CD8-positive, alpha-beta memory T cell (primary cell): ENCODE results near the gene C12orf75. TPM values are rescaled to one million over a fixed set of nuclear protein-coding genes. Genes with fewer than 3 reads are reported as not detected.

Source experiments
- CTCF ChIA-PET: fragments of 350-600 bp; sonication (Branson Sonifier 250); formaldehyde crosslinking; loops from one replicate; lab custom pipeline; 2021; ENCODE audit warnings: antibody characterized with exemption; lab: Charles Lee
- POLR2A ChIA-PET: fragments of 350-600 bp; sonication (Branson Sonifier 250); formaldehyde crosslinking; loops from one replicate; lab custom pipeline; 2021; ENCODE audit warnings: antibody characterized with exemption; lab: Charles Lee
- DNase-seq, 5 donors: peaks; one replicate each; pipeline versions ENCODE4 v3.0.0 to v3.0.0-alpha.2; 2020 to 2022; ENCODE audit warnings: mixed read lengths in 1 of 5
- H3K27ac ChIP-seq: one replicate; pipeline ENCODE4 v1.7.0; 2013; ENCODE audit warnings: low read depth, mild to moderate bottlenecking, low read length, moderate library complexity
- H3K27me3 ChIP-seq: 2 replicates; pipeline ENCODE4 v1.7.0; 2013; ENCODE audit warnings: low read length, mild to moderate bottlenecking; ENCODE audit not compliant: insufficient read depth, poor library complexity, severe bottlenecking
- H3K36me3 ChIP-seq: 2 replicates; pipeline ENCODE4 v1.7.0; 2013; ENCODE audit warnings: mild to moderate bottlenecking, low read length, moderate library complexity; ENCODE audit not compliant: insufficient read depth
- H3K4me1 ChIP-seq: 2 replicates; pipeline ENCODE4 v1.7.0; 2013; ENCODE audit warnings: mild to moderate bottlenecking, low read length, moderate library complexity; ENCODE audit not compliant: insufficient read depth
- H3K4me3 ChIP-seq: 2 replicates; pipeline ENCODE4 v1.7.0; 2013; ENCODE audit warnings: mild to moderate bottlenecking, low read length
- H3K9me3 ChIP-seq: 2 replicates; pipeline ENCODE4 v1.7.0; 2013; ENCODE audit warnings: mild to moderate bottlenecking, low read length
- H3K27ac Mint-ChIP-seq, 8 donors: one replicate each; pipeline ENCODE4 v1.8.0; 2020 to 2021; ENCODE audit warnings: mixed read lengths in 8 of 8, mild to moderate bottlenecking in 6 of 8, inconsistent platforms in 3 of 8, moderate library complexity in 3 of 8
- H3K27me3 Mint-ChIP-seq, 2 donors: one replicate each; pipeline ENCODE4 v1.8.0; 2020 to 2021; ENCODE audit warnings: mixed read lengths in 2 of 2, mild to moderate bottlenecking in 1 of 2, moderate library complexity in 1 of 2
- H3K36me3 Mint-ChIP-seq, 3 donors: one replicate each; pipeline ENCODE4 v1.8.0; 2020 to 2021; ENCODE audit warnings: mixed read lengths in 3 of 3, inconsistent platforms in 1 of 3, mild to moderate bottlenecking in 1 of 3
- H3K4me1 Mint-ChIP-seq, 3 donors: one replicate each; pipeline ENCODE4 v1.8.0; 2020 to 2021; ENCODE audit warnings: mixed read lengths in 3 of 3, inconsistent platforms in 1 of 3, mild to moderate bottlenecking in 1 of 3
- H3K4me3 Mint-ChIP-seq, 7 donors: one replicate each; pipeline ENCODE4 v1.8.0; 2020 to 2021; ENCODE audit warnings: mixed read lengths in 7 of 7, mild to moderate bottlenecking in 6 of 7, moderate library complexity in 4 of 7, inconsistent platforms in 2 of 7
- H3K9me3 Mint-ChIP-seq, 5 donors: one replicate each; pipeline ENCODE4 v1.8.0; 2020 to 2022; ENCODE audit warnings: mixed read lengths in 5 of 5, mild to moderate bottlenecking in 3 of 5, moderate library complexity in 2 of 5, inconsistent platforms in 1 of 5
- polyA plus RNA-seq: library from polyadenylated mRNA; unstranded; fragments of 300-500 nt; fragmentation: Illumina TruSeq; gene quantifications from one replicate; pipeline ENCODE4 v1.2.3, GENCODE V29; 2021
- total RNA-seq, 2 experiments: library from RNA; stranded (reverse); gene quantifications; one replicate each; pipeline ENCODE4 v1.2.3, GENCODE V29; 2021

C12orf75 gene
- total and polyA plus RNA-seq, 3 experiments from 2014 or later = 52.9 to 181 (median 62.8) TPM

GRCh38 chr12:105351523-105351922 lies 21.0 kb downstream of the C12orf75 start:
- no peak overlapping the region for H3K4me3 Mint-ChIP-seq
- no peak for DNase-seq
- peaks cover 52 to 73% (median 73%) of the 10 kb centered on the region in 3 donors for H3K4me1 Mint-ChIP-seq
- H3K9me3 Mint-ChIP-seq = no peaks in the 10 kb centered on the region
- POLR2A ChIA-PET = no interaction called here
- H3K4me3 ChIP-seq = no peak overlapping the region
- no peaks in the 10 kb centered on the region for H3K27me3 ChIP-seq
- H3K27ac ChIP-seq = no peak overlapping the region
- H3K36me3 ChIP-seq = no peaks in the 10 kb centered on the region
- H3K9me3 ChIP-seq = no peaks in the 10 kb centered on the region
- no peaks in the 10 kb centered on the region for H3K27me3 Mint-ChIP-seq
- no peaks in the 10 kb centered on the region for H3K4me1 ChIP-seq
- H3K27ac Mint-ChIP-seq = peak overlapping the region in 5 of 8 donors; percentile 0 to 73 (median 3)
- peaks cover 10 to 32% (median 13%) of the 10 kb centered on the region in 3 donors for H3K36me3 Mint-ChIP-seq
- CTCF ChIA-PET = no interaction called here

- DNase-seq = no peak
- H3K4me1 ChIP-seq = no peaks in the 10 kb centered on the region
- Mint-ChIP-seq H3K4me1 (peaks cover 55 to 75% (median 74%) of the 10 kb centered on the region in 3 donors), H3K4me3 (peak overlapping the region in 1 of 7 donors; percentile 3), H3K9me3 (no peaks in the 10 kb centered on the region), H3K36me3 (peaks cover 10 to 32% (median 13%) of the 10 kb centered on the region in 3 donors), H3K27me3 (no peaks in the 10 kb centered on the region), H3K27ac (peak overlapping the region in 4 of 8 donors; percentile 7 to 73 (median 42))
- no peaks in the 10 kb centered on the region for H3K9me3 ChIP-seq
- POLR2A ChIA-PET = no interaction called here
- no peak overlapping the region for H3K4me3 ChIP-seq
- CTCF ChIA-PET = no interaction called here
- H3K27ac ChIP-seq = no peak overlapping the region
- no peaks in the 10 kb centered on the region for H3K36me3 ChIP-seq
- H3K27me3 ChIP-seq = no peaks in the 10 kb centered on the region
Observed at GRCh38 chr12:105352052-105352451, 21.6 kb downstream of the C12orf75 start.

- Histone ChIP-seq H3K9me3 (no peaks in the 10 kb centered on the region), H3K4me1 (no peaks in the 10 kb centered on the region), H3K27ac (no peak overlapping the region), H3K36me3 (no peaks in the 10 kb centered on the region), H3K27me3 (no peaks in the 10 kb centered on the region), H3K4me3 (no peak overlapping the region)
- peaks cover 10 to 33% (median 13%) of the 10 kb centered on the region in 3 donors for H3K36me3 Mint-ChIP-seq
- peaks cover 59 to 78% (median 74%) of the 10 kb centered on the region in 3 donors for H3K4me1 Mint-ChIP-seq
- no peaks in the 10 kb centered on the region for H3K9me3 Mint-ChIP-seq
- H3K27ac Mint-ChIP-seq = no peak overlapping the region
- POLR2A ChIA-PET = interaction anchor here (0.5 kb wide), 1 partner anchor 268 kb away, joined by 3 read pairs; no protein-coding TSS in a partner anchor
- DNase-seq = no peak
- CTCF ChIA-PET = interaction anchor here (0.9 to 1.2 kb wide), 2 partner anchors 8 to 21 kb away, joined by 3 to 4 read pairs; no protein-coding TSS in a partner anchor
- H3K4me3 Mint-ChIP-seq = no peak overlapping the region
- H3K27me3 Mint-ChIP-seq = no peaks in the 10 kb centered on the region
Observed at GRCh38 chr12:105352940-105353635, 22.6 kb downstream of the C12orf75 start.

GRCh38 chr12:105355752-105356151 lies 25.3 kb downstream of the C12orf75 start:
- no peaks in the 10 kb centered on the region for H3K36me3 ChIP-seq
- no peaks in the 10 kb centered on the region for H3K9me3 Mint-ChIP-seq
- no peaks in the 10 kb centered on the region for H3K27me3 Mint-ChIP-seq
- CTCF ChIA-PET = no interaction called here
- POLR2A ChIA-PET = no interaction called here
- no peaks in the 10 kb centered on the region for H3K27me3 ChIP-seq
- peak overlapping the region in 1 of 7 donors; percentile 28 for H3K4me3 Mint-ChIP-seq
- peaks cover 3 to 27% (median 18%) of the 10 kb centered on the region in 3 donors for H3K36me3 Mint-ChIP-seq
- no peaks in the 10 kb centered on the region for H3K9me3 ChIP-seq
- no peak overlapping the region for H3K27ac ChIP-seq
- no peak for DNase-seq
- no peaks in the 10 kb centered on the region for H3K4me1 ChIP-seq
- peak overlapping the region in 5 of 8 donors; percentile 2 to 77 (median 28) for H3K27ac Mint-ChIP-seq
- peaks cover 51 to 70% (median 65%) of the 10 kb centered on the region in 3 donors for H3K4me1 Mint-ChIP-seq
- no peak overlapping the region for H3K4me3 ChIP-seq

GRCh38 chr12:105357162-105357691 lies 26.7 kb downstream of the C12orf75 start:
- Histone ChIP-seq H3K4me1 (no peaks in the 10 kb centered on the region), H3K36me3 (no peaks in the 10 kb centered on the region), H3K27me3 (no peaks in the 10 kb centered on the region), H3K9me3 (no peaks in the 10 kb centered on the region), H3K27ac (no peak overlapping the region), H3K4me3 (no peak overlapping the region)
- DNase-seq = no peak
- CTCF ChIA-PET = interaction anchor here (1.5 to 1.8 kb wide), 2 partner anchors 10 to 26 kb away, joined by 3 to 4 read pairs; no protein-coding TSS in a partner anchor
- Mint-ChIP-seq H3K4me1 (peaks cover 45 to 61% (median 55%) of the 10 kb centered on the region in 3 donors), H3K27me3 (no peaks in the 10 kb centered on the region), H3K27ac (peak overlapping the region in 7 of 8 donors; percentile 2 to 80 (median 72)), H3K9me3 (no peaks in the 10 kb centered on the region), H3K4me3 (peak overlapping the region in 5 of 7 donors; percentile 14 to 37 (median 25)), H3K36me3 (peaks cover 3 to 28% (median 12%) of the 10 kb centered on the region in 3 donors)
- POLR2A ChIA-PET = no interaction called here

GRCh38 chr12:105358789-105359188 lies 28.3 kb downstream of the C12orf75 start:
- H3K4me3 Mint-ChIP-seq = no peak overlapping the region
- POLR2A ChIA-PET = no interaction called here

GRCh38 chr12:105359856-105360255 lies 29.4 kb downstream of the C12orf75 start:
- no peaks in the 10 kb centered on the region for H3K9me3 ChIP-seq
- POLR2A ChIA-PET = no interaction called here
- CTCF ChIA-PET = no interaction called here
- DNase-seq = no peak
- Mint-ChIP-seq H3K36me3 (peaks cover 0 to 24% (median 11%) of the 10 kb centered on the region in 3 donors), H3K4me1 (peaks cover 43 to 59% (median 55%) of the 10 kb centered on the region in 3 donors), H3K27me3 (no peaks in the 10 kb centered on the region), H3K4me3 (peak overlapping the region in 1 of 7 donors; percentile 34), H3K9me3 (no peaks in the 10 kb centered on the region), H3K27ac (peak overlapping the region in 2 of 8 donors; percentile 17 to 76)
- no peaks in the 10 kb centered on the region for H3K27me3 ChIP-seq
- H3K27ac ChIP-seq = no peak overlapping the region
- H3K36me3 ChIP-seq = no peaks in the 10 kb centered on the region
- no peak overlapping the region for H3K4me3 ChIP-seq
- H3K4me1 ChIP-seq = no peaks in the 10 kb centered on the region

More at GRCh38 chr12:105358789-105359188, 28.3 kb downstream of the C12orf75 start:
- H3K27me3 ChIP-seq = no peaks in the 10 kb centered on the region
- H3K9me3 Mint-ChIP-seq = no peaks in the 10 kb centered on the region
- no peaks in the 10 kb centered on the region for H3K4me1 ChIP-seq
- DNase-seq = no peak
- H3K4me1 Mint-ChIP-seq = peaks cover 50 to 62% (median 61%) of the 10 kb centered on the region in 3 donors
- H3K9me3 ChIP-seq = no peaks in the 10 kb centered on the region
- H3K27ac Mint-ChIP-seq = peak overlapping the region in 2 of 8 donors; percentile 52 to 93
- no peaks in the 10 kb centered on the region for H3K36me3 ChIP-seq
- CTCF ChIA-PET = no interaction called here
- H3K4me3 ChIP-seq = no peak overlapping the region
- no peaks in the 10 kb centered on the region for H3K27me3 Mint-ChIP-seq
- peaks cover 0 to 27% (median 14%) of the 10 kb centered on the region in 3 donors for H3K36me3 Mint-ChIP-seq
- no peak overlapping the region for H3K27ac ChIP-seq

GRCh38 chr12:105363890-105364289 lies 33.4 kb downstream of the C12orf75 start:
- Mint-ChIP-seq H3K27ac (peak overlapping the region in 1 of 8 donors; percentile 17), H3K27me3 (no peaks in the 10 kb centered on the region), H3K36me3 (peaks cover 4 to 47% (median 24%) of the 10 kb centered on the region in 3 donors), H3K4me3 (no peak overlapping the region), H3K9me3 (no peaks in the 10 kb centered on the region), H3K4me1 (peaks cover 23 to 31% (median 28%) of the 10 kb centered on the region in 3 donors)
- ChIA-PET CTCF (no interaction called here), POLR2A (no interaction called here)
- no peak for DNase-seq
- Histone ChIP-seq H3K27me3 (no peaks in the 10 kb centered on the region), H3K4me1 (no peaks in the 10 kb centered on the region), H3K27ac (no peak overlapping the region), H3K4me3 (no peak overlapping the region), H3K9me3 (no peaks in the 10 kb centered on the region), H3K36me3 (peaks cover 5% of the 10 kb centered on the region)
